GM12878 (cell line): ENCODE data around the gene EDN3. TPM values are rescaled to one million over a fixed set of nuclear protein-coding genes. Genes with fewer than 3 reads are reported as not detected.

Experiments
- ATAC-seq: fragments of 200-7000 bp; cut with Tn5 transposase; 3 replicates; pipeline ENCODE4 v1.9.1; 2020; ENCODE audit warnings: mild to moderate bottlenecking, moderate library complexity
- BruUV-seq: library from RNA; stranded (reverse); fragments of 400-500 nt; replicated peaks from 2 replicates; lab custom pipeline; 2021; lab: Mats Ljungman, UMichigan
- CTCF ChIA-PET: fragments of 300-600 bp; sonication (Branson Sonifier 250); formaldehyde crosslinking; extraction: SDS; loops from one replicate; lab custom pipeline; 2021; ENCODE audit warnings: inconsistent platforms; lab: Yijun Ruan, JAX
- POLR2A ChIA-PET: fragments of 350-600 bp; formaldehyde crosslinking; extraction: SDS; loops from one replicate; lab custom pipeline; 2021; ENCODE audit warnings: inconsistent platforms; lab: Charles Lee
- RAD21 ChIA-PET: fragments of 300-600 bp; sonication (Branson Sonifier 250); formaldehyde crosslinking; loops from one replicate; lab custom pipeline; 2023; ENCODE audit warnings: antibody characterized with exemption; ENCODE audit not compliant: unreplicated experiment; lab: Charles Lee
- SMC1A ChIA-PET: fragments of 300-600 bp; sonication (Branson Sonifier 250); formaldehyde crosslinking; loops from one replicate; lab custom pipeline; 2023; ENCODE audit not compliant: unreplicated experiment, uncharacterized antibody; lab: Charles Lee
- DNase-seq: peaks from one replicate; pipeline ENCODE4 v3.0.0-alpha.2; 2011; ENCODE audit warnings: low read depth, low spot score
- FAIRE-seq: peaks from 3 replicates; lab custom pipeline; 2011; peaks lifted over from hg19 to GRCh38; lab: Jason Lieb, UNC
- H2AFZ ChIP-seq: 2 replicates; pipeline ENCODE4 v1.6.0; 2011; ENCODE audit warnings: low read depth, low read length, control low read depth; ENCODE audit not compliant: control insufficient read depth
- H3K27ac ChIP-seq: 2 replicates; pipeline ENCODE4 v1.5.1; 2011; ENCODE audit warnings: control low read depth; ENCODE audit not compliant: control insufficient read depth, insufficient read depth
- H3K27me3 ChIP-seq, 2 experiments: replicated peaks in 1 of 2; 2 replicates each; pipeline versions ENCODE4 v1.6.0 to v1.6.1; 2011; ENCODE audit warnings: low read length in 1 of 2; ENCODE audit not compliant: control insufficient read depth in 2 of 2, insufficient read depth in 2 of 2
- H3K36me3 ChIP-seq, 2 experiments: 2 replicates each; pipeline ENCODE4 v1.5.1; 2011; ENCODE audit warnings: low read length in 1 of 2; ENCODE audit not compliant: control insufficient read depth in 2 of 2, insufficient read depth in 2 of 2
- H3K4me1 ChIP-seq: 2 replicates; pipeline ENCODE4 v1.6.1; 2011; ENCODE audit warnings: mild to moderate bottlenecking, low read length, moderate library complexity, mixed read lengths; ENCODE audit not compliant: control insufficient read depth, insufficient read depth
- H3K4me2 ChIP-seq: 2 replicates; pipeline ENCODE4 v1.6.0; 2011; ENCODE audit warnings: control low read depth; ENCODE audit not compliant: control insufficient read depth, insufficient read depth
- H3K4me3 ChIP-seq: fragments of 200-600 bp; sonication (generic); 2 replicates; pipeline ENCODE4 v1.5.1; 2016
- H3K79me2 ChIP-seq: 2 replicates; pipeline ENCODE4 v1.6.0; 2011; ENCODE audit warnings: low read length; ENCODE audit not compliant: control insufficient read depth, insufficient read depth
- H3K9ac ChIP-seq: 2 replicates; pipeline ENCODE4 v1.8.0; 2011; ENCODE audit warnings: low read length, control low read depth, mixed read lengths; ENCODE audit not compliant: control insufficient read depth, insufficient read depth
- H3K9me3 ChIP-seq: replicated peaks from 3 replicates; pipeline ENCODE4 v1.5.1; 2011; ENCODE audit warnings: mild to moderate bottlenecking, low read length; ENCODE audit not compliant: control insufficient read depth, insufficient read depth
- H4K20me1 ChIP-seq: 2 replicates; pipeline ENCODE4 v1.6.0; 2011; ENCODE audit not compliant: control insufficient read depth, insufficient read depth
- BACH1 ChIP-seq: fragments of 450-650 bp; IDR thresholded peaks from 2 replicates; pipeline ENCODE4 v1.6.1; 2017; ENCODE audit warnings: mild to moderate bottlenecking, borderline replicate concordance
- CBFB ChIP-seq: IDR thresholded peaks from 2 replicates; pipeline ENCODE4 v1.6.1; 2016; ENCODE audit warnings: antibody characterized with exemption, low read depth
- EP300 ChIP-seq, 2 experiments: fragments of 150-350 bp in 1 of 2; IDR thresholded peaks; 2 replicates each; pipeline ENCODE4 v1.6.1; 2011 to 2012; ENCODE audit warnings: low read depth in 2 of 2, low read length in 2 of 2, borderline replicate concordance in 1 of 2, improper control_type of control experiment in 1 of 2, inconsistent platforms in 1 of 2; ENCODE audit not compliant: control insufficient read depth in 1 of 2
- HDAC2 ChIP-seq: fragments of 200-600 bp; sonication (generic); IDR thresholded peaks from 2 replicates; pipeline ENCODE4 v1.6.1; 2017
- JUNB ChIP-seq: IDR thresholded peaks from 2 replicates; pipeline ENCODE4 v1.6.1; 2016; ENCODE audit warnings: antibody characterized with exemption, mild to moderate bottlenecking
- KDM1A ChIP-seq: fragments of 200-600 bp; sonication (generic); IDR thresholded peaks from 2 replicates; pipeline ENCODE4 v1.6.1; 2016; ENCODE audit warnings: borderline replicate concordance
- RAD21 ChIP-seq: IDR thresholded peaks from 2 replicates; pipeline ENCODE4 v1.6.1; 2011; ENCODE audit warnings: mild to moderate bottlenecking, low read depth, low read length, moderate library complexity; ENCODE audit not compliant: insufficient read depth
- RBBP5 ChIP-seq: fragments of 200-600 bp; sonication (generic); conservative IDR thresholded peaks from 2 replicates; pipeline ENCODE4 v1.6.1; 2016
- RUNX3 ChIP-seq: IDR thresholded peaks from 2 replicates; pipeline ENCODE4 v1.6.1; 2012; ENCODE audit warnings: low read length, inconsistent platforms
- SMAD1 ChIP-seq: fragments of 450-650 bp; IDR thresholded peaks from 2 replicates; pipeline ENCODE4 v1.6.1; 2018; ENCODE audit warnings: mild to moderate bottlenecking, low read depth; ENCODE audit not compliant: partially characterized antibody
- STAT3 ChIP-seq: IDR thresholded peaks from 2 replicates; pipeline ENCODE4 v1.6.1; 2011; ENCODE audit warnings: low read depth, low read length, improper control_type of control experiment
- WGBS: methylation state at CpG from one replicate; pipeline ENCODE4 v1.1.6; 2016; ENCODE audit warnings: low lambda C conversion rate; ENCODE audit not compliant: insufficient replicate concordance, insufficient coverage; ENCODE audit errors: missing lambda C conversion rate; 5-methylcytosine and 5-hydroxymethylcytosine counted together
- in situ Hi-C: fragments of 300-500 bp; cut with MboI; formaldehyde crosslinking; loops from 9 replicates; pipeline ENCODE4 v1.14.3; 2018; ENCODE audit warnings: mixed read lengths
- intact Hi-C: fragments of 100-400 bp; cut with micrococcal nuclease; formaldehyde crosslinking; loops from one replicate; pipeline ENCODE4 v1.14.2; 2022; ENCODE audit not compliant: unreplicated experiment
- polyA plus RNA-seq, 11 experiments: library from polyadenylated mRNA; depleted of rRNA in 4 of 11; unstranded in 6 of 11; stranded (reverse) in 5 of 11; fragments of >200 nt; fragmentation: Nextera tagmentation in 4 of 11; fragmentation: Illumina TruSeq in 1 of 11; extraction: Ambion mirVana in 4 of 11; extraction: Trizol in 1 of 11; gene quantifications; 1 replicate in 1 of 11; 2 replicates in 10 of 11; pipeline versions ENCODE4 v1.2.1 to v1.2.3, GENCODE V29; 2011 to 2016; ENCODE audit warnings: inconsistent platforms in 2 of 11, missing spikeins in 2 of 11, low read depth in 1 of 11
- total RNA-seq, 4 experiments: library from RNA; depleted of rRNA in 3 of 4; stranded (reverse); fragments of >200 nt in 3 of 4; fragmentation: Illumina TruSeq in 1 of 4; extraction: Trizol in 1 of 4; gene quantifications; 2 replicates each; pipeline versions ENCODE4 v1.2.1 to v1.2.3, GENCODE V29; 2013 to 2021
- TF ChIP-seq, protein P1 (sequence below): IDR thresholded peaks from 2 replicates; pipeline ENCODE4 v1.6.1; 2012; ENCODE audit warnings: low read depth, low read length, improper control_type of control experiment
- TF ChIP-seq, protein P2 (sequence below): fragments of 450-650 bp; IDR thresholded peaks from 2 replicates; pipeline ENCODE4 v1.6.1; 2017; ENCODE audit warnings: mild to moderate bottlenecking, moderate library complexity
- TF ChIP-seq, protein P3 (sequence below): fragments of 450-650 bp; formaldehyde crosslinking; IDR thresholded peaks from 2 replicates; pipeline ENCODE4 v1.4.0; 2022; ENCODE audit warnings: mild to moderate bottlenecking, moderate library complexity

Gene EDN3
- total and polyA plus RNA-seq, 10 of the 15 experiments (the other 5 are each of a cell fraction or from before 2014, with no cell fraction given): not detected

DNA sequence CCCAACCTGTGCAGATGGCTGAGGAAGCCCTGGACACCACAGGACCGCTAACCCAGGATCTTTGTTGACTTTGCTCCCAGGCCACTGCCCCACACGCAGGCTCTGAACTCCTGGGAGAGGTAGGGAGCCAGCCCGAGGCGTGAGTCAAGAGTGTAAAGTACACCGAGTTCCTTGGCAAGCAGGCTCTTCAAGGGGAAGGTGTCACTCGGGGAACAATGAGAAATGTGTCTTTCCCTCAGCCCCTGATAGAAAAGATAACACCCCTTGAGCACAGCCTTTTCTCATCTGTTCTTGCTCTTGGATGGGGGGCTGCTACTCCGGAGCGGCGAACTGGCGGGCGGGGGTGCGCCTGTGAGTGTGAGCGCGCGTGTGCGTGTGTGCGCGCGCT is 472 bp upstream of the EDN3 start:
- no TSS peak for BruUV-seq
- intact Hi-C loops: no loop called here
- ATAC-seq (no peak), FAIRE-seq (no peak), DNase-seq (no peak)
- Histone ChIP-seq H3K36me3 (no peaks in the 10 kb centered on the region), H3K79me2 (no peaks in the 10 kb centered on the region), H3K4me1 (no peaks in the 10 kb centered on the region), H3K9ac (no peak overlapping the region), H3K27me3 (peaks cover 0 to 10% of the 10 kb centered on the region in 2 experiments; a peak in 3 of 4 replicates), H3K4me3 (no peak overlapping the region), H3K9me3 (no peaks in the 10 kb centered on the region), H3K27ac (no peak overlapping the region), H3K4me2 (no peak overlapping the region), H4K20me1 (no peaks in the 10 kb centered on the region), H2AFZ (no peak overlapping the region)
- ChIA-PET SMC1A (interaction anchor here (0.9 kb wide), 1 partner anchor 453 kb away, joined by 3 read pairs; no protein-coding TSS in a partner anchor), RAD21 (no interaction called here), POLR2A (no interaction called here), CTCF (no interaction called here)
- 42% methylated on average over 19 of the region's 19 CpGs for WGBS
- in situ Hi-C loops: no loop called here
- TF ChIP-seq BACH1: no peak
- TF ChIP-seq JUNB: no peak
- TF ChIP-seq, protein P1, sequence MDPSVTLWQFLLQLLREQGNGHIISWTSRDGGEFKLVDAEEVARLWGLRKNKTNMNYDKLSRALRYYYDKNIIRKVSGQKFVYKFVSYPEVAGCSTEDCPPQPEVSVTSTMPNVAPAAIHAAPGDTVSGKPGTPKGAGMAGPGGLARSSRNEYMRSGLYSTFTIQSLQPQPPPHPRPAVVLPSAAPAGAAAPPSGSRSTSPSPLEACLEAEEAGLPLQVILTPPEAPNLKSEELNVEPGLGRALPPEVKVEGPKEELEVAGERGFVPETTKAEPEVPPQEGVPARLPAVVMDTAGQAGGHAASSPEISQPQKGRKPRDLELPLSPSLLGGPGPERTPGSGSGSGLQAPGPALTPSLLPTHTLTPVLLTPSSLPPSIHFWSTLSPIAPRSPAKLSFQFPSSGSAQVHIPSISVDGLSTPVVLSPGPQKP: no peak
- no peak for TF ChIP-seq RAD21
- no peak for TF ChIP-seq HDAC2
- no peak for TF ChIP-seq RBBP5
- TF ChIP-seq CBFB: no peak
- no peak for TF ChIP-seq RUNX3
- TF ChIP-seq KDM1A: no peak
- TF ChIP-seq STAT3: no peak
- TF ChIP-seq, protein P2, sequence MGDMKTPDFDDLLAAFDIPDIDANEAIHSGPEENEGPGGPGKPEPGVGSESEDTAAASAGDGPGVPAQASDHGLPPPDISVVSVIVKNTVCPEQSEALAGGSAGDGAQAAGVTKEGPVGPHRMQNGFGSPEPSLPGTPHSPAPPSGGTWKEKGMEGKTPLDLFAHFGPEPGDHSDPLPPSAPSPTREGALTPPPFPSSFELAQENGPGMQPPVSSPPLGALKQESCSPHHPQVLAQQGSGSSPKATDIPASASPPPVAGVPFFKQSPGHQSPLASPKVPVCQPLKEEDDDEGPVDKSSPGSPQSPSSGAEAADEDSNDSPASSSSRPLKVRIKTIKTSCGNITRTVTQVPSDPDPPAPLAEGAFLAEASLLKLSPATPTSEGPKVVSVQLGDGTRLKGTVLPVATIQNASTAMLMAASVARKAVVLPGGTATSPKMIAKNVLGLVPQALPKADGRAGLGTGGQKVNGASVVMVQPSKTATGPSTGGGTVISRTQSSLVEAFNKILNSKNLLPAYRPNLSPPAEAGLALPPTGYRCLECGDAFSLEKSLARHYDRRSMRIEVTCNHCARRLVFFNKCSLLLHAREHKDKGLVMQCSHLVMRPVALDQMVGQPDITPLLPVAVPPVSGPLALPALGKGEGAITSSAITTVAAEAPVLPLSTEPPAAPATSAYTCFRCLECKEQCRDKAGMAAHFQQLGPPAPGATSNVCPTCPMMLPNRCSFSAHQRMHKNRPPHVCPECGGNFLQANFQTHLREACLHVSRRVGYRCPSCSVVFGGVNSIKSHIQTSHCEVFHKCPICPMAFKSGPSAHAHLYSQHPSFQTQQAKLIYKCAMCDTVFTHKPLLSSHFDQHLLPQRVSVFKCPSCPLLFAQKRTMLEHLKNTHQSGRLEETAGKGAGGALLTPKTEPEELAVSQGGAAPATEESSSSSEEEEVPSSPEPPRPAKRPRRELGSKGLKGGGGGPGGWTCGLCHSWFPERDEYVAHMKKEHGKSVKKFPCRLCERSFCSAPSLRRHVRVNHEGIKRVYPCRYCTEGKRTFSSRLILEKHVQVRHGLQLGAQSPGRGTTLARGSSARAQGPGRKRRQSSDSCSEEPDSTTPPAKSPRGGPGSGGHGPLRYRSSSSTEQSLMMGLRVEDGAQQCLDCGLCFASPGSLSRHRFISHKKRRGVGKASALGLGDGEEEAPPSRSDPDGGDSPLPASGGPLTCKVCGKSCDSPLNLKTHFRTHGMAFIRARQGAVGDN: no peak
- TF ChIP-seq SMAD1: no peak
- TF ChIP-seq EP300 (IDR thresholded peaks at IDR 0.05; ENCODE audit: borderline replicate concordance in 1 of 2, control insufficient read depth in 1 of 2, low read depth in 2 of 2, low read length in 2 of 2): no peak
- TF ChIP-seq, protein P3, sequence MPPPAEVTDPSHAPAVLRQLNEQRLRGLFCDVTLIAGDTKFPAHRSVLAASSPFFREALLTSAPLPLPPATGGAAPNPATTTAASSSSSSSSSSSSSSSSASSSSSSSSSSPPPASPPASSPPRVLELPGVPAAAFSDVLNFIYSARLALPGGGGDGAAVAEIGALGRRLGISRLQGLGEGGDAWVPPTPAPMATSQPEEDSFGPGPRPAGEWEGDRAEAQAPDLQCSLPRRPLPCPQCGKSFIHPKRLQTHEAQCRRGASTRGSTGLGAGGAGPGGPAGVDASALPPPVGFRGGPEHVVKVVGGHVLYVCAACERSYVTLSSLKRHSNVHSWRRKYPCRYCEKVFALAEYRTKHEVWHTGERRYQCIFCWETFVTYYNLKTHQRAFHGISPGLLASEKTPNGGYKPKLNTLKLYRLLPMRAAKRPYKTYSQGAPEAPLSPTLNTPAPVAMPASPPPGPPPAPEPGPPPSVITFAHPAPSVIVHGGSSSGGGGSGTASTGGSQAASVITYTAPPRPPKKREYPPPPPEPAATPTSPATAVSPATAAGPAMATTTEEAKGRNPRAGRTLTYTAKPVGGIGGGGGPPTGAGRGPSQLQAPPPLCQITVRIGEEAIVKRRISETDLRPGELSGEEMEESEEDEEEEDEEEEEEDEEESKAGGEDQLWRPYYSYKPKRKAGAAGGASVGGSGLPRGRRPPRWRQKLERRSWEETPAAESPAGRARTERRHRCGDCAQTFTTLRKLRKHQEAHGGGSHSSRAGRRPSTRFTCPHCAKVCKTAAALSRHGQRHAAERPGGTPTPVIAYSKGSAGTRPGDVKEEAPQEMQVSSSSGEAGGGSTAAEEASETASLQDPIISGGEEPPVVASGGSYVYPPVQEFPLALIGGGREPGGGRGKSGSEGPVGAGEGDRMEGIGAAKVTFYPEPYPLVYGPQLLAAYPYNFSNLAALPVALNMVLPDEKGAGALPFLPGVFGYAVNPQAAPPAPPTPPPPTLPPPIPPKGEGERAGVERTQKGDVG (CRISPR knock-in tag): no peak
